ENCODE results near the gene RPSA.
"Not testable (repeated sequence)": the region's sequence is repeated elsewhere in the genome, so short reads cannot be mapped to it uniquely, and the experiment has no call there.

The RPSA gene

GRCh38 chr3:39423436-39423970 is 17.0 kb downstream of the RPSA start:
- DNase-seq: no peak

DNA sequence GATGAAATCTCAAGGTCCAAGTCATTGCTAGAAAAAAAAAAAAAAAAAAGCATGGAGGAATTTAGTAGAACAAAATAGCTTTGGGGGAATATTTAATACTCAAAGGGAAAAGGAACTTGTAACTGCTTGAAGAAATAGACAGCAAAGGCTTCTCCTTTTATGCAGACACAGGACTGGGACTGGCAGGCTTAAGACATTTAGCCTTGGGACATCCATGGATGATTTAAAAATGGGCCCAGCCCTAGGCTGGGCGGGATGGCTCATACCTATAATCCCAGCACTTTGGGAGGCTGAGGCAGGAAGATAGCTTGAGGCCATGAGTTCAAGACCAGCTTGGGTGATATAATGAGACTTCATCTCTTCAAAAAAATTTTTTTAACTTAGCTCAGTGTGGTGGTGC is 19.8 kb downstream of the RPSA start:
- no peak for DNase-seq

GRCh38 chr3:39427506-39427905 is 21.0 kb downstream of the RPSA start:
- DNase-seq: no peak

GRCh38 chr3:39428745-39429201 is 22.3 kb downstream of the RPSA start:
- no peak for DNase-seq

GRCh38 chr3:39429466-39429865 is 22.9 kb downstream of the RPSA start:
- no peak for DNase-seq

- no peak for DNase-seq
Observed at GRCh38 chr3:39432342-39432741, 25.8 kb downstream of the RPSA start.

DNA sequence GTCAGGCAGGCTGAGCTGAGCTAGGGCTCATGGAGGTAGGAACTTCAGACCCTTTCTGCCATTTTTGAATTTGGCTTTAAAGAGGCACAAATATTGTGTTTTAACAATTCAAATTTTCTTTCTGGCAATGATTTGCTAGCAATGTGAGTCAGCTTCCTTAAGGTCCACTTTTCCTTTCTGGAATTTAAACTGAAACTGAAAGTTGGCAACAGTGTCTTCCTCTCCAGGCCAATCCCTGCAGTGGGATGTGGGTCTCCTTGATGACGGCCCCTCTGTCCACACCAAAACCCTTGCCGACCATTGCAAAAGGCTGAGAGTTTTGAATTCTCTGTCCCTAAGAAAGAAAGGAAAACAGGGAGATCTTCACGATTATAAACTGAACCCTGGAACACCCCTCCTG is 27.1 kb downstream of the RPSA start:
- DNase-seq: no peak

DNA sequence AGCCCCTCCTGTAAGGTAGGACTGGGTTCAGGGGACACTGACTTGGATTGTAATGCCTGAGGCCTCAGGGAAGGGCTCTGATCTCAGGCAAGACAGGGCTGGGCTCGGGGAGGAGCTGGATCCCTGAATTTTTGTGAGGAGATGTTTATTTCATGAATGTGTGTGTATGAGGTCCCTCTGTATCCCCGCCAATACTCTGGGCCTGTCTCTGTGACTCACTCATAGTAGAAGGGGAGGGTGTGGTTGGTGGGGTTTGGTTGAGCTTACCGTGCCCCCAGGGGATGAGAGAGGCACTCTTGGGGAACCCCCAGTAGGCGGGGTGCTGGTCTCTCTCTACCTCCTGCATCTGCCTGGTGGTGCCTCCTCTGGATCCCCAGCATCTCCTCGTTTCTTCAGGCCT is 28.1 kb downstream of the RPSA start:
- no peak for DNase-seq

DNA sequence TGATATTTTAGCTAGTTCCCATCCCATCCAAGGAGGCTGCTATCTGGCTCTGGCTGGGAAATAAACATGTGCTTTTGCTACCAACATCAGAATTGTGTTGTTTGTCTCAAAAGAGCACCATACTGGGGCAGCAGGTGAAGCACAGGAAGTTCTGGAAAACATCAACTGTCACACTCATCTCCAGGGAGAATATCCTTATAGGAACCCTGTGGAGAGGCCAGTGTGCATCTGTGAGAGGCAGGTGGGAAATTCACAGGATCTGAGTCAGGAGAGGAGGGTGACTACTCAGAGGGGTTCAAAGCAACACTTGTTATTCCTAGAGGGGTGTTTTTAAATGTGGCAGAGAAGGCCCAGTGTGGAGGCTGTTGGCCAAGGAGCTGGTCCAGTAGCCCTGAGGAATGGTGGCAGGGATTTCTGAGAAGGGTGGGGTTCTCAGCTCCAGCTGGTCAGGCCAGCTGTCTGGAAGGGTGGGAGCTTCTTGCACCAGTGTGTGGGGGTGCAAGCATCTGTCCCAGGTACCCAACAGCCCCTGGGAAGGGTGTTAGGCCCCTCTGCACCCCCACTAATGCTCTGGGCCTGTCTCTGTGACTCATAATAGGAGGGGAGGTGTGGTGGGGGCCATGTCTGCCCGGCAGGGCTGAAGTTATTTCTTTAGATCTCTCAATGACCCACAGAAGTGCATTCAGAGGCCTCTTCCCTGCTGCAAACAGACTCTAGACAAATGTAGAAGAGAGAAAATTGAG is 28.7 kb downstream of the RPSA start:
- no peak for DNase-seq

DNA sequence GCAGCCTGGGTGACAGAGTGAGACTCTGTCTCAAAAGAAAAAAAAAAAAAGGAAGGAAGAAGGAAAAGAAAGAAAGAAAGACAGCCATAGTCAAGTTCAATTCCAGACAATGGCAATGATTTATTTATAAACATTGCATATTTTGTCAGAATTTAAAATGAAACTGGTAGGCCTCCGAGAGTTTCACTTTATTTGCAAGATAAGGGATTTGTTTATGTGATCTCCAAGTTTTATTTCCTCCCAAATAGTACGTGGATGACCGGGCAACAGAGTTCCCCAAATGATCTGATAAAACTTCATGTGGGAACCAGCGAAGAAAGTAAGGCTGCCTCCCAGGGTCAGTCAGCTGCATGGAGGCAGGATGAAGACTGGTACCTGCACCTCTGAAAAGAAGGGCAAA is 32.4 kb downstream of the RPSA start:
- DNase-seq: no peak

GRCh38 chr3:39440316-39440715 is 33.8 kb downstream of the RPSA start:
- no peak for DNase-seq

- no peak for DNase-seq
Observed at GRCh38 chr3:39443530-39443929, 37.0 kb downstream of the RPSA start.

DNA sequence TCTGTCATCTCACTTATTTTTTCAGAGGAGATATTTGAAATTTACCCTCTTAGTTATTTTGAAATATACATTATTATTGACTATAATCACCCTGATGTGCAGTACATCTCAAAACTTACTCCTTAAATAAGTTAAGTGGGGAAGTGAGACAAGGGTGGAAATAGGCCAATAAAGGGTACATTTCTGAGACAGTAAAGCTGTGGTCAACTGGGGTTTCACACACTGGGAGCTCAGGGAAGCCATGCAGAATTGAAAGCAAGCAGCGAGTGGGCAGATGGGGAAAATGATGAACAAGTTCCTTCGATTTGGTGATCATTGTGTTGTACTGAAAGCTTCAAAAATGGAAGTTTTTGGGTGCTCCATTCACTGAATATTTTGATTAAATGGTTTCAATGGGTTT is 39.4 kb downstream of the RPSA start:
- DNase-seq: no peak

DNA sequence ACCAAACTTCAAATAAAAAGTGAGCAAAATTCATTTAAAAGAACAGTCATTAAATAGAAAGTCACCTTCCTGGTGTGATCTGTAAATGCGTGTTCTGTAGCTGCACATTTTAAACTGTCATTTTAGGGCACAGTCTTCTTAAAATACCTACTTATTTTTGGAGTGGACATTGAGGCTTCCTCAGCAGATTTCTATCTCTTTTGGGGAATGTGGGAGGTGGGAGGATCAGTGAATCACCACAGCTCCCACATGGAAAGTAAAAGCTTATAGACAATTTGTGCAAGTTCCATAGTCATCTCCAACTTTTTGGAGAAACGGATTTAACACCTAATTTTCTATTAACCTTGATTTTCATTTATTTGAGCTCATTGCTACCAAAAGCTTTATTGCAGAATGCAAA is 39.9 kb downstream of the RPSA start:
- no peak for DNase-seq

- DNase-seq: peak; percentile 32
Observed at GRCh38 chr3:39447637-39448483, 41.3 kb downstream of the RPSA start.

- no peak for DNase-seq
Observed at GRCh38 chr3:39448506-39449233, 42.1 kb downstream of the RPSA start.

GRCh38 chr3:39449796-39450195 is 43.3 kb downstream of the RPSA start:
- no peak for DNase-seq

GRCh38 chr3:39453134-39453533 is 46.6 kb downstream of the RPSA start:
- DNase-seq: no peak

- not testable (repeated sequence) for DNase-seq
Observed at GRCh38 chr3:39453872-39454271, 47.4 kb downstream of the RPSA start.

- DNase-seq: no peak
Observed at GRCh38 chr3:39454591-39455217, 48.2 kb downstream of the RPSA start.

- DNase-seq: no peak
Observed at GRCh38 chr3:39456159-39456558, 49.6 kb downstream of the RPSA start.

DNA sequence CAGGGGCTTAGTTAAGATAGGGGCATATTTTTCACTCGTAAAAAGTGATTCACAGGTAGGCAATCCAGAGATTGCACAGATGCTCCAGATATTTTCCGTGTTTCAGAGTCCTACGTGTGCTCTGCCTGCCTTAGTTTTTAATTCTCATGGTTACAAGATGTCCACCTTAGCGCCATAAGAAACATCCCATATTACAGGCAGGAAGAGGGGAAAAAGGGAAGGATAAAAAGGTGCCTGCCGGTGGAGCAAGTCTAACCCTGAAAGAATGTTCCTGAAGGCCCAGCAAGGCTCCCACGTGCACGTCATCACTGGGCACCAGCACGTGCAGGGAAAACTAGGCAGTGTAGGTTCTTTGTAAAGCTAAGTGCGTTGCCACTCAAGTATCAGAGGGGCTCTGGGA is 50.8 kb downstream of the RPSA start:
- DNase-seq: no peak

GRCh38 chr3:39458579-39458978 is 52.1 kb downstream of the RPSA start:
- DNase-seq: not testable (repeated sequence)

Data from activated naive CD4-positive, alpha-beta T cell treated with anti-CD3 and anti-CD28 coated beads, Interleukin-2, amount 50 U/mL, for 16 hours (primary cell).